Ramos (cell line): ENCODE data around the gene OPTC.
"Not testable (repeated sequence)": the region's sequence is repeated elsewhere in the genome, so short reads cannot be mapped to it uniquely, and the experiment has no call there.

Experiments
- in situ Hi-C: fragments of 300-500 bp; cut with MboI; formaldehyde crosslinking; loops from one replicate; pipeline ENCODE4 v1.14.3; 2022; ENCODE audit warnings: low sequenced_read_pairs; ENCODE audit not compliant: unreplicated experiment

The OPTC gene

DNA sequence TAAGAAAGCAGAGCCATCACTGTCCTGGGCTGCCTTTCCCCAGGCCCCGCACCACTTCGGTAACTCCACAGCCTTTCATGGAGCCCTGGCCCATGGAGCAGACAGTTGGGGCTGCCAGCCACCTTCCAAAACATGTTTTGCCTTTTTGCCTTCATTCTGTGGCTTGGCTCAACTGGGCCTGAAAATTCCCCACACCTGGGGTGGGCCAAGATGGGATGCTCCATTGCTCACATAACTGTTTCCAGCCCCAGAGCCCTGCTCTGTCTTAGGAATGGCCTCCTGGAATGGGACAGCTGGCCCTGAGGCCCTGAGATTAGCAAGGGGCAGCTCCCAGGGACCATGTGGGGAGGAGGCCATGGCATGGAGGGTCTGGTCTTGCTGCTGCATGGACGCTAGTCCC is 29.2 kb upstream of the OPTC start:
- in situ Hi-C loops = no loop called here

DNA sequence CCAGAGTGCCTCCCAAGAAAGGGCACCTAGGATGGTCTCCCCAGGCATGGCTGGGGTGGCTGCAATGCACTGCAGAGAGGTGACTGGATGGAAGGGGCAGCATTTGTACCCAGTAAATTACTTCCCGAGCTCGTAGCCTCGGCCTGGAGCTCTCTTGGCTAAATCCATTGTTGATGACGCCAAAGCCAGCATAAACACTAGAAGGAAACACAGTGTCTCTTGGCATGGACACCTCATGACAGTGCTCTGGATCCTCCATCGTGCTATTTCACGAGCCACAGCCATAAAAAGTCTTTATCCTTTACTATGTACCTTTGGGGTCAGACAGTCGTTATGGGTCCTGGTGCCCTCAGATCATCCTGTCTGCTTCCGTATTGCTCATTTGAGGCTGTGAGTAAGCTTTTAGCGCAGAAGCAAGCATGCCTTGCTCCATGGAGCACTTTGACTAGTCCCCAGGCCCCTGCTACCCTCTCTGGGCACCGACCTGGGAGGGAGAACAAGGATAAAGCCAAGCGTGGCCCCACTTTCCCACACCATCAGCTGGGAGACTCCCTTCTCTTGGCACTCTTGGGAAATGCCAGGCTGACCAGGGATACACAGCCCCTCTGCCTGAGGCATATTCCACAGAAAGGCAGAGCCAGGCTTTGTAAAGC is 28.7 kb upstream of the OPTC start:
- in situ Hi-C loops = no loop called here

DNA sequence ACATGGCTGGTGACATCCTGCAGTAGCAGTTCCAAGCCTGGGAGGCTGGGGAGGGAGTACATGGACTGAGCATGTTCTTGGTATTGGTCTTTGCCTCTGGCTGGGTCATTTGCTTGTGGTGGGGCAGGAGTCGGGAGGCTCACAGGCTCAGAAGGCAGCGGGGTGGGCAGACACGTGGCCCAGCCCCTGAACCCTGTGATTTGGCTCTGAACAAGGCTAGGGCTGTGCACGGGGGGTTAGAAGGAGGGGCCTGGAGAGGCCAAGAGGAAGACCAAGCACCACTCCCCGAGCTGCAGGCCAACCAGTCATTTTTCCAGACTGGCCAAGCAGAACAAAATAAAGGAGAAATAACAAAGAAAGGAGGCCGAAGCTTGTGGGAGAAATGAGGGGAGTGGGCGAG is 28.0 kb upstream of the OPTC start:
- in situ Hi-C loops = no loop called here

DNA sequence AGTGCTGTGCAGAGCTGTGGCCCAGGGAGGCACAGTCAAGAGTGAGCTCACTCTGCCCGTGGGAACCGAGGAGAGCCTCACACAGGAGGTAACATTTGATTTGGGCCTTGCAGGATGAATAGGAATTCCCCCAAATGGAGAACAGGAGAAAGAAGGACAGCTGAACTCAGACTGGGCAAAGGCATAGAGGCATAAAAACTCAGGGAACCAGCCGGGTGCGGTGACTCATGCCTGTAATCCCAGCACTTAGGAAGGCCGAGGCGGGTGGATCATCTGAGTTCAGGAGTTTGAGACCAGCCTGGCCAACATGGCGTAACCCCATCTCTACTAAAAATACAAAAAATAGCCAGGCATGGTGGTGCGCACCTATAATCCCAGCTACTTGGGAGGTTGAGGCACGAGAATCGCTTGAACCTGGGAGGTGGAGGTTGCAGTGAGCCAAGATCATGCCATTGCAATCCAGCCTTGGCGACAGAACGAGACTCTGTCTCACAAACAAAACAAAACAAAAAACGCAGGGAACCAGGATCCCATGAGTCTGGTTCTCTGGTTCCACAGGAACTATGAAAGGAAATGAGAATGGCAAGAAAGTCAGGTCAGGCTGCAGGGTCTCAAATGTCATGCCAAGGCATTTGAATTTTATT is 26.9 kb upstream of the OPTC start:
- in situ Hi-C loops = not testable (repeated sequence)

DNA sequence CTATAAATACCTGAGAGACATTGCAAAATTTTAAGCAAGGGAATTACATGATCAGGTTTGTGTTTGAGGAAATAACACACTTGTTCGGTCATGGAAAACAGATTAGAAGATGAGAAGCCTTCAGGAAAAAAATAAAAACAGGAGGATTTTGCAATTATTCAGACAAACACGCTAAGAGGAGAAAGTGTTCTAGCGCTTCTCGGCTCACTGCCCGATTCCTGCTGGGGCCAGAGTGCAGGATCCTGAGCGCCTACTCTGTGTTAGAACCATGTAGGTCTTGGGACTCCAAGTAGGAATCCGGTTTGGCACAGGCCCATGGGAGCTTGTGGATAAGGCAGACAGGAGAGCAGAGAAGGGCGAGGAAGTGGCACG is 26.4 kb upstream of the OPTC start:
- in situ Hi-C loops = no loop called here

DNA sequence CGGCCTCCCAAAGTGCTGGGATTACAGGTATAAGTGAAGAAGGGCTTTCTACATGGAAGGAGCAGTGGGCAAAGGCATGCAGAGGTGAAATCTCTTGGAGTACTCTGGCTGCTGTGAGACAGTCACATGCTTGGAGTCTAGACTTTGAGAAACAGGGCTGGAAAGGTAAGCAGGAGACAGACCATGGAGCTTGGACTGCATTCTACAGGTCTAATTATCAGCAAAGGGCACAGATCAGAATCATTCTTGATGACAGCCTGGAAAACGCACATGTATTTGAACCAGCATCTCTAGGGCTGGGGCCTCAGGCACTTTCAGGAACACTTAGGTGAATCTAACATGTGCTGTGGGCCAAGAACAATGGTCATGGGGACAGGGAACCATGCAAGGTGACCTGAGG is 25.6 kb upstream of the OPTC start:
- in situ Hi-C loops = no loop called here

DNA sequence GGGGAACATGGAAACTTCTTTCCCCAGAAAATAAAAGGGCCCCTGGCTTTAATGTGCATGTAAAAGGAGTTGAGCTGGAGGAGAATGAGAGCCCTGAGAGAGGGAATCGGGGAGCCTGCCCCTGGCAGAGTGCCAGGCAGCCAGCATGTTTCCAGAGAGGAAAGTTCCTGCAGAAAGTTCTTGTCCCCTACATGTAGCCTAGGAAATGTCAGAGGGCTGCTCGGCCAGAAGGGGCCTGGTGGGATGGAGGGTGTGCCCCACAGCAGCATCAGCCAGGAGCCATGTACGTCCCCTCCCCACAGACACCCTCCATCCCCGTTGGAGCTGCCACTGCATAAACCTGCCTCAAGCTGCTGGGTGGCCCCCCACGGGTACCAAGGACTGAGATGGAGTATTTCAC is 23.7 kb upstream of the OPTC start:
- in situ Hi-C loops = no loop called here

DNA sequence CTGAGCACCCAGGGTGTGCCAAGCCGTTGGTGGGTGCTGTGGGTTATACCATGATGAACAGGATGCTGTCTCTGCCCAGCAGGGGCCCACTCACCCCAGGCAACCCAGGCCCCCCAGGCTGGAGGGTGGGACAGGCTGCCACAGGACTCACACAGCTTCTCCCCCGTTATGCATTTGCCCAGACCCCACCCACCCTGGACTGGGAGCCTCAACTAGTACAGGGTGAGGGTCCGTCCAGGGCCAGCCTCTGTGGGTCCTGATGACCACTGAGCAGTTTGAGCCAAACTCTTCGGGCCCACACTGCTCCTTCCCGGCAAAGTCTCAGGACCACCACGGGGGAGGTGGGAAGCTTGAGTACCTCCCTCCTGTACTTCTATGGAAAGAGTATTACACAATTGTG is 22.1 kb upstream of the OPTC start:
- in situ Hi-C loops = no loop called here

DNA sequence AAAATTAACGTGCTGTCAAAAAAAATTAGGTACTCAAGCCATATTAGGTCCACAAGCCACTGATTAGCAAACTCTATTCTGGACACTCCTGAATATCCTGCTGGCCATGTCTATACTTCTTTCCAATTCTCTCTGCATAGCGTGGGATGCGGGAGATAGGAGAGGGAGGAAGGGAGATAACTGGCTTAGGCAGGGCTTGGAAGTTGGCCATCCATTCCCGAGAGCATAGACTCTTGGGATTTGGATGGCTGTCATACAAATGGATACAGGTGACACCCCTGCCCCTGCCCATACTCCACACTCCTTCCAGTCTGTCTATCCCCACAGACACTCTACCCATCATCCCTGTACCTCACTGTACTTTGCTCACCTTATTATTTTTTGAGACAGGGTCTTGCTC is 20.7 kb upstream of the OPTC start:
- in situ Hi-C loops = no loop called here

DNA sequence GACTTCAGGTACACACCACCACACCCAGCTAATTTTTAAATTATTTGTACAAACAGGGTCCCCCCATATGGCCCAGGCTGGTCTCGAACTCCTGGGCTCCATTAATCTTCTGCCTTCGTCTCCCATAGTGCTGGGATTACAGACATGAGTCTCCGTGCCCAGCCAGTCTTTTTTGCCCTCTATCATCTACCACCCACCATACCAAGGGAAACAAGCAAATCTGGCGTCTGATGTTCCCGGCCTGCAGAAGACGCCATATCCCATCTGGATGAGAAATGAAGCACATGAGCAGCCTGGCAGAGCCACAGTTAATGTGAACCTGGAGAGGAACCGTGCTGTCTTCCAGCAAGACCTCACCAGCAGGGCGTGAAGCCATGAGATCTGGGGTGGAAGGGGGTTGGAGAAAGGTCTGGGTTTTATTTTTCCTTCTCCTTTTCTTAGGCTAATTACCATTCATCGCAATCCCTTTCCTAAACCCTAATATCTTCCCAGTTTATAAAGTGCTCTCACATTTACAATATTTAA is 20.1 kb upstream of the OPTC start:
- in situ Hi-C loops = no loop called here

DNA sequence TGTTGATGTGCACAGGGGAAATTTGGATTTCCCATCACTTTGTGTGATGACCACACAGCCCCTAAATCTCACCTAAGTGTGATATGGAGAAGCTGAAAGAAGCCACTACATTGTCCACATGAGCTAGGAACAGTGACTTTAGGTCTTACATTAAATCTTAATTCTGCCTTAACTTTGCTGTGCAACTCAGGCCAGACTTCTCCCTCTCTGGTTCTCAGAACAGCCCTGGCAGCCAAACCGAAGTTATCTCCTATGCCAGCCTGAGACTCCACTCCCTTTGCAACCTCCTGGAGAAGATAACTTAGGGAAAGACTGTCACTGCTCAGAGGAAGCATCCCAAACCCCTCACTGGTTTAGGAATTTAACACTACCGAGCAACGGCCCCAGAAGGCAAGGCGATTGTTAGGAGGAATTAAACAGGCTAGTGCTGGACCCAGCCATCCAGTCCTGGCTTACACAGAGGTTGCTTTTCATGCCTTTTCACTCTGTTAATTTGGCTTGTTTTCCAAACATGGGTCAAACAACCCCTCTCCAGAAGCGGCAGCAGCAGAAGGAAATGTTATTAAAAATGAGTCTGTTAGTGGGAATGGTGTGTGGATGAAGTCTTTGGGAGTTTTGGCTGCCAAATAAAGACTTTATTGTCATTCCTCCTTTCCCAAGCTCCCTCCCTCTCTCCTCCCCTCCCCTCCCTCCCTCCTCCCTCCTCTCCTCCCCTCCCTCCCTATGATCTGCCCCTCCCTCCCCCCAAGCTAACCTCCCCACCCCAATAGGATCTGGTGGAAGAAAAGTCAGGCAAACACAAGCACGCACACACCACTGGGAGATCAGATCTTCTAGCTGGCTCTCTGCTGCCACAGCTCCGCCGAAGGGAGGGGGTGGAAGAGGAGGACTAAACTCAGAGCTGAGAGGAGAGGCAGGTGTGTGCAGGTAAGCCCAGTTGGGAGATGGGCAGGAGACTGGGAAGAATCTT is 18.7 kb upstream of the OPTC start, which contains the start of gene PRELP:
Gene PRELP, plus strand, starts transcription at position 795 of the 970 bp plus-strand sequence. CDS start 7,379 bp downstream, outside the sequence.
- in situ Hi-C loops = no loop called here

DNA sequence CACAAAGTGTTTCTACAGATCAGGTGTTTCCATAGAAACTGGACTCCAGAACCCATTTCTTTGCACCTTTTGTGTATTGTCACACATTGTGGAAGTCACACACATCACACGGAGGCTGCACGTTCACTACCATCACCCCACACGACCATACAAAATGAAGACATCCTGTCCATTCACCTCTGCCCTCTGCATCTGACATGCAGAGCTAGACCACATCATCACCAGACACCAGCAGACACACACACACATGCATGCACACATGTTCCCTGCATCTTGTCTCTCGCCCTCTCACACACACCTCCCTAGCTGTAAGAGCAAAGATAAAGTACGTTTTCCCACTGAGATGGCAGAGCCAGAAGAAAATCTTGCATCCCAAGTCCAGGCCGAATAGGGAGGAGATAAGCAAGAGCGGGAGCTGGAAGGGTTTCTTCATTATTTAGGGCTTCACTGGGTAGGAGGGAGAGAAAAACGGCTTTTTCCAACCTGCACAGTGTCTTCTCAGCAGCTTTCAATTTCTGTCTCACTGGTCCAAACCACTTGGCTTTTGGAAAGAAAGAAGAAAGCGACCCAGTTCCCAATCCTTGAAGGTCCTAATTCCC is 17.6 kb upstream of the OPTC start:
- in situ Hi-C loops = no loop called here

DNA sequence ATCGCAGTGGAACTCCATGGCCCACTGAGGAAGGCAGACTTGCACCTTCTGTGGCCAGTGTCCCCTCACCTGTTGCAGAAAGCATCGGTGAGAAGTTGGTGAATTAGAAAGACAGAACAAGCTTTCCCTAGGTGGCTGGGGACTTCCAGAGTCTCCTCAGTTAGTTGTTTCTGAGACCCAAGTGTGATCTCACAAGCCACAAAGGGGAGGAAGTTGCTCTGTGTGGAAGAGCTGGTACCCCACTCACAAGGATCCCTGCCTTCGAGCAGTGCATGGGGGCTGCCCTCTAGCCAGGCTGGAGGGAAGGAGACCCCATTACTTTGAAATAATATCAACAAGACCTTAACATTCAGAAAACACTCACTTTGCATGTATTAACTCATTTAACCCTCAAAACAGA is 16.2 kb upstream of the OPTC start:
- in situ Hi-C loops = no loop called here

DNA sequence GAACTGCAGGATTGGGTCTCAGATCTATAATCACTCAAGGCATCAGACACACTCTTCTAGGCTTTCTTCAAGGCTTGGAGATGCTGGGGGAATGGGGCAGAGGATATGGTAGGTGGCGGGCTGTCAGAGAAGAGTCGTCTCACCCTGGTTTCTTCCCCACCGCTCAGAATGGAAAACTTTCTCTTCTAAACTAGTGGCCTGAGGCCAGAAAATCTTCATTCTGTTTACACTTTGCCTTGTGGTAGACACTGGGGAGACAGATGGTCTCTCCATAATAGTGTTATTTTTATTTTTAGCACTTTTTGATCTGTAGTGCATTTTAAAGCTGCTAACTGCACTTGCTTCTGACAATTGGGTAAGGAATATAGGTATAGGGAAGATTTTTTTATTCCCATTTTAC is 15.7 kb upstream of the OPTC start:
- in situ Hi-C loops = no loop called here

DNA sequence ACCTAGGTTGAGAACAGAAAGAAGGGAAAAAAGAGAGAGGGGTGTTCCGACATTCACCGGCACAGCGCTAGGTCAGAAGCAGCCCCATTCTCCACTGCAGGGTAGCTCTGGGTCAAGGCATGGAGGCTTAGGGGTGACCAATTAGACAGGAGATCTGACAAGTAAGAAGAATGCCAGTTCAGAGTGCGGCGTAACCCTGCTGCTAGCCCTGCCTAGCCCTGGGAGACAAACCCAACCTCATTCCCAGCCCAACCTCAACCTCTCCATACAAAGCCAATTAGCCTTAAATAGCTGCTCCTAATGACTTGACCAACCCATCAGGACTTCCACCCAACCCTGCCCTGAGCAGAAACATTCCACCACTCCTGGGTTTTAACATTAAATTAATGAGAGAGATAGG is 15.0 kb upstream of the OPTC start:
- in situ Hi-C loops = no loop called here

DNA sequence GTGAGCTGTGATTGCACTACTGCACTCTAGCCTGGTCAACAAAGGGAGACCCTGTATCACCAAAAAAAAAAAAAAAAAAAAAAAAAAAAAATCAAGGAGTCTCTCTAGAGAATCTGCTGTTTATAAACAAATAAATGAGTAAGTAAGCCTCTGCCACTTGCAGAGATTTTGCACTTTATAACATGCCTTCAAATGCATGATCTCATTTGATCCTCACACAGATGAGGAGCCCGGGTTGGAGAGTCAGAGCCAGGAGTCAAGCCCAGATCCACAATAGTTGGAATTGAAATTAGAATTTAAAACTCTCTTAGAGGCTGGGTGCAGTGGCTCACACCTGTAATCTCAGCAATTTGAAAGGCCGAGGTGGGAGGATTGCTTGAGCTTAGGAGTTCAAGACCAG is 14.3 kb upstream of the OPTC start:
- in situ Hi-C loops = no loop called here

DNA sequence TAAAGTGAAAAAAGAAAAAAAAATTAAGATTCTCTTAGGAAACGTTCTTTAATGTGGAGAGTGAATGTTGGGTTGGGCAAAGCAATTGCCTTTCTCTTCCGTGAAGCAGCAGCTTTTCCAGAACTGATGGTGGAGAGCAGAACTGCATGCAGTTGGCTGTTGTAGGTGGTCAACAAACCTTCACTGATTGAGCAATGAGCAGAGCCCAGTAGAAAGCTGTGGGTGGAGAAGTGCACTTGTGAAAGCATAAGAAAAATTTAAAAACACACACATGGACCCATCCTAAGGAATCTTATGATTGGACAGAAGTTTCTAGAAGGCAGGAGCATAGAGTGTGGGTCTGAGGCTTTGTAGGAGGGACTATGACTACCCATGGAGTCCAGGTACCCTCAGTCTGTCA is 13.9 kb upstream of the OPTC start:
- in situ Hi-C loops = no loop called here

DNA sequence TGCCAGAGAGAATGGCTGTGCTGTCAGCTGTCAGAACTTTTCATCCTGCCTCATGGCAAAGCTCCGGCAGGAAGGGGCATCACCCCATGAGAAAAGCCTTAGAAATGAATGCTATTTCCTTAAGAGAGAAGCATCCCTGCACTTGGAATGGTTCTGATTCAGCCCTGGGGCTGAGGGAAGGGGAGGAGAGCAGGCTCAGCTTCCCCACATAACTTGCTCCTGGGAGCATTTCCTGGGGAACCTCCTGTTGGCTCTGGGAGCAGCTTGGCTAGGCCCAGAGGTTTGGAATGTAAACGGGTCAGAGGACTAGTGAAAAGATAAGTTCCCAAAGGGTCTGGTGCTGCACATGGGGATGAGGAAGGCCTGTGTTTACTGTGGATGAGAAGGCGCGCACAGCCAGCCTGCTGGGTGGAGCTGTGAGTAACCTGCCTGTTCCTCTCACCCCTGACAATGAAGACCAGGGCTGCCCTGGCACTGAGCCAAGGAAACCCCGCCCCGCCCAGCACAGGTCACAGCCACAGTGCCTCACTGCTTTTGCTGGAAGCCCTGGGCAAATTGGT is 13.3 kb upstream of the OPTC start:
- in situ Hi-C loops = no loop called here

DNA sequence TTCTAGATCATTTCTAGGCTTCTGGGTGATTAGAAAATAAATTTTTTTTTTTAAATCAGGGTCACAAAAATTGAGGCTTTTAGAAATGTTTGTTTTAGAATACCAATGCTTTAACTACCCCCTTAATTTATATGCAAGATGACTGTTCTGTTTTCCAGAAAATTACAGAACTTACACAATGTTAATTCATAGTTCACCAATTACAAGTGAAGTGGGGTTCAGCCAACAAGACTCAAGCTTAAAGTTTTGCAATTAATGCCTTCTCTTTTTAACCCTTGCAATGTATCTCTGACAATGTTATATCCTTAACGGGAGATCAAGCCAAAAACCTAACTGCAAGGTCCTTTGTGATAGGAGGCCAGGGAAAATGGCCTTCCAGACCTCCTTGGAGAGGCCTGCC is 12.8 kb upstream of the OPTC start:
- in situ Hi-C loops = no loop called here
